GM21717 (cell line): ENCODE data around the gene TMEM79.

Experiments used
- ATAC-seq: cut with Tn5 transposase; IDR thresholded peaks from one replicate; pipeline ENCODE4 v1.9.1; 2021; ENCODE audit warnings: mild to moderate bottlenecking, moderate library complexity; ENCODE audit not compliant: unreplicated experiment

The TMEM79 gene, protein sequence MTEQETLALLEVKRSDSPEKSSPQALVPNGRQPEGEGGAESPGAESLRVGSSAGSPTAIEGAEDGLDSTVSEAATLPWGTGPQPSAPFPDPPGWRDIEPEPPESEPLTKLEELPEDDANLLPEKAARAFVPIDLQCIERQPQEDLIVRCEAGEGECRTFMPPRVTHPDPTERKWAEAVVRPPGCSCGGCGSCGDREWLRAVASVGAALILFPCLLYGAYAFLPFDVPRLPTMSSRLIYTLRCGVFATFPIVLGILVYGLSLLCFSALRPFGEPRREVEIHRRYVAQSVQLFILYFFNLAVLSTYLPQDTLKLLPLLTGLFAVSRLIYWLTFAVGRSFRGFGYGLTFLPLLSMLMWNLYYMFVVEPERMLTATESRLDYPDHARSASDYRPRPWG

DNA sequence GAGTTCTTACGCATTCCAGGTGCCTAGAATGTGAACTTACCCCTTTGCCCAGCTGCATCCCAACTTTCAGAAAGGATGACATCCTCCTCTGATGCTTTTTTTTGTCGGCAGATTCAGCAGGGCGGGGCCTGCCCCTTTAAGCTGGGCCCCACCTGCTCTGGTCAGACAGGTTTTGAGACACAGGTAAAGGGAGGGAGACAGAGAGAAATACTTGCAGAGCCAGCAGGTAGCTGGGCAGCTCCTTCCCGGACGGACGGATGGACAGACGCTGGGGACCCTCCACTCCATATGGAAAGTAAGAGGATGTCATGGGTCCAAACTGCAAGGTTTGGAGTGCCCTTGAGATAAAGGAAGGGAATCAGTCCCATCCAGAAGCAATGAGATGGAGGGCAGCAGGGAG, at the start of gene TMEM79:
TSS of gene TMEM79 (plus strand) at position 214 of the 400 bp plus-strand sequence. CDS start 902 bp downstream, outside the sequence.
- ATAC-seq = no peak

DNA sequence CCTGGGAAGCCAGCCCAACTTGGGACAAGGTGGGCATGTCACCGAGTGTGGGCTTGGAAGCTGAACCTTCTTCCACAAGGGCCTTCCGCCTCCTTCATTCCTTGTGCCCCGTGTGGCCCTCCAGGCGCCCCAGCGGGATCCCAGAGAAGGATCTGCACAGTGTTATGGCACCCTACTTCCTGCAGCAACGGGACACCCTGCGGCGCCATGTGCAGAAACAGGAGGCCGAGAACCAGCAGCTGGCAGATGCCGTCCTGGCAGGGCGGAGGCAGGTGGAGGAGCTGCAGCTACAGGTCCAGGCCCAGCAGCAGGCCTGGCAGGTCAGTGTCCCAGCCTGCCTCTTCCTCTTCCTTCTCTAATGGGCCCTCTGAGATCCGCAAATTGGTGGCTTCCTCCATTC, 48.0 kb upstream of the TMEM79 start:
- ATAC-seq = no peak

DNA sequence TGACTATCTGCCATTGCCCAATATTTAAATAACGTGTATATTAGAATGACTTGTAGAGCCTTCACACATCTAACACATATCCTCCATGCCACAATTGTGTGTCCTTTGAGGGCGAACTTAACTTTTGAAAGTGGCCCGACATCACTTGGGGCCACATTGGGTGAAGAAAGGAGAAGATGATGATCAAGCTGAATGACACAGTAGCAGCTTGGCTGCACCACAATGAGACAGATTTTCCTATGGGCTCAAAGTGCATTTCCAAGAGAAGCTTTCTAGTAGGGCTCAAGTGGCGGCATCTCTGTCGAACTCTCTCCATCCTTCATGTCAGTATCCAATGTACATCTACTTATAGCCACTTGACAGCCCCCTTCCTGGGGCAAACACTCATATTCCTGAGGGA, 45.9 kb upstream of the TMEM79 start:
- ATAC-seq = no peak

DNA sequence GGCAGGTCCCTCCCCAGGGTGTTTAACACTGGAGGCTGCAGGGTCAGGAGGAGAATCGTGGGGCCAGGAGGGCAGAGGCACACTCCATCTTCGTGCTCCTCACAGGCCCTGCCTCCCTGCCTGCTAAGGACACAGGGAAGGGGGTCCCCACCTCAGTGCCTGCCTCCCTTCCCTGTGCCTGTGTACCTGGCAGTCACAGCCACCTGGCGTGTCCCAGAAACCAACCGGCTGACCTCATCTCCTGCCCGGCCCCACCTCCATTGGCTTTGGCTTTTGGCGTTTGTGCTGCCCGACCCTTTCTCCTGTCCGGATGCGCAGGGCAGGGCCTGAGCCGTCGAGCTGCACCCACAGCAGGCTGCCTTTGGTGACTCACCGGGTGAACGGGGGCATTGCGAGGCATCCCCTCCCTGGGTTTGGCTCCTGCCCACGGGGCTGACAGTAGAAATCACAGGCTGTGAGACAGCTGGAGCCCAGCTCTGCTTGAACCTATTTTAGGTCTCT, 42.8 kb upstream of the TMEM79 start:
- no peak for ATAC-seq

DNA sequence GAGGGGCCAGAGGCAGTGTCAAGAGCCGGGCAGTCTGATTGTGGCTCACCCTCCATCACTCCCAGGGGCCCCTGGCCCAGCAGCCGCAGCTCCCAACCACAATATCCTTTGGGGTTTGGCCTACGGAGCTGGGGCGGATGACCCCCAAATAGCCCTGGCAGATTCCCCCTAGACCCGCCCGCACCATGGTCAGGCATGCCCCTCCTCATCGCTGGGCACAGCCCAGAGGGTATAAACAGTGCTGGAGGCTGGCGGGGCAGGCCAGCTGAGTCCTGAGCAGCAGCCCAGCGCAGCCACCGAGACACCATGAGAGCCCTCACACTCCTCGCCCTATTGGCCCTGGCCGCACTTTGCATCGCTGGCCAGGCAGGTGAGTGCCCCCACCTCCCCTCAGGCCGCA, 42.2 kb upstream of the TMEM79 start, which contains the start of gene BGLAP:
TSS of gene BGLAP (plus strand) at position 259 of the 400 bp plus-strand sequence. CDS start at position 307, 48 bp downstream.
- no peak for ATAC-seq

DNA sequence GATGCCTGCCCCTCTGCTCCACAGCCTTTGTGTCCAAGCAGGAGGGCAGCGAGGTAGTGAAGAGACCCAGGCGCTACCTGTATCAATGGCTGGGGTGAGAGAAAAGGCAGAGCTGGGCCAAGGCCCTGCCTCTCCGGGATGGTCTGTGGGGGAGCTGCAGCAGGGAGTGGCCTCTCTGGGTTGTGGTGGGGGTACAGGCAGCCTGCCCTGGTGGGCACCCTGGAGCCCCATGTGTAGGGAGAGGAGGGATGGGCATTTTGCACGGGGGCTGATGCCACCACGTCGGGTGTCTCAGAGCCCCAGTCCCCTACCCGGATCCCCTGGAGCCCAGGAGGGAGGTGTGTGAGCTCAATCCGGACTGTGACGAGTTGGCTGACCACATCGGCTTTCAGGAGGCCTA, 41.4 kb upstream of the TMEM79 start:
- ATAC-seq = no peak

DNA sequence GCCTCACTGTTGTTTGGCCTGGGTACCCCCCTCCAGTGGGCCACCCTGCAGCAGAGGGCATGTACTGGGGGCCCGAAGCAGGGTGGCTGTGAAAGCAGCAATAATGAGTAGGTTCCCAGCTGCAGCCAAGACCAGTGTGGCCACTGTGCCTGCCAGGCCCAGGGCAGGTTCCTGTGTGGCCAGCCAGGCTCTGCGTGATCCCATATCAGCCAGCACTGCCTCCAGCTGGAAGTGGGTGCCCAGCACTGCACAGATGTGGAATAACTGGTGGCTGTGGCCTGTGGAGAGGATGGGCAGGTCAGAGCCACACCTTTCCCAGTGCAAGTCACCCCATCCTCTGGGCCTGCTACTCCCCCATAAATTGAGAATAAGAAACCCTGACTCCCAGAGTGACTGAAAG, 40.0 kb upstream of the TMEM79 start:
- no peak for ATAC-seq

DNA sequence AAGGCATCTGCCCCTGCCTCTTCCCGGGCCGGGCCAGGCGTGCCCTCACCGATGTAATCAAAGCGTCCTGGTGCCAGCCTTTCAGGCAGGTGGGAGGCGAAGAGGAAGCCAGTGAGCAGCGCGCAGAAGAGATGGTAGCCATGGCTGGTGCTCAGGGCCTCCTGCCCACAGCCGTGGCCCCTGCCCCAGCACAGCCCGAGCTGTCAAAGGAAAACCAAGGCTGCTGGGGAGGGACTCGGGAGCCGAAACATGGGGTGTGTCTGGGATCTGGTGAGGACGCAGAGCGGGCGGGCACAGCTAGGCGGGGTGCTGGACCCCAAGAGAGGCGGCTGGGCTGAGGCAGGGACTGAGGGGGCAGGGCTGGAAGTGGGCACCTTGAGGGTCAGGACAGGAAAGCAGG, 39.4 kb upstream of the TMEM79 start:
- no peak for ATAC-seq

DNA sequence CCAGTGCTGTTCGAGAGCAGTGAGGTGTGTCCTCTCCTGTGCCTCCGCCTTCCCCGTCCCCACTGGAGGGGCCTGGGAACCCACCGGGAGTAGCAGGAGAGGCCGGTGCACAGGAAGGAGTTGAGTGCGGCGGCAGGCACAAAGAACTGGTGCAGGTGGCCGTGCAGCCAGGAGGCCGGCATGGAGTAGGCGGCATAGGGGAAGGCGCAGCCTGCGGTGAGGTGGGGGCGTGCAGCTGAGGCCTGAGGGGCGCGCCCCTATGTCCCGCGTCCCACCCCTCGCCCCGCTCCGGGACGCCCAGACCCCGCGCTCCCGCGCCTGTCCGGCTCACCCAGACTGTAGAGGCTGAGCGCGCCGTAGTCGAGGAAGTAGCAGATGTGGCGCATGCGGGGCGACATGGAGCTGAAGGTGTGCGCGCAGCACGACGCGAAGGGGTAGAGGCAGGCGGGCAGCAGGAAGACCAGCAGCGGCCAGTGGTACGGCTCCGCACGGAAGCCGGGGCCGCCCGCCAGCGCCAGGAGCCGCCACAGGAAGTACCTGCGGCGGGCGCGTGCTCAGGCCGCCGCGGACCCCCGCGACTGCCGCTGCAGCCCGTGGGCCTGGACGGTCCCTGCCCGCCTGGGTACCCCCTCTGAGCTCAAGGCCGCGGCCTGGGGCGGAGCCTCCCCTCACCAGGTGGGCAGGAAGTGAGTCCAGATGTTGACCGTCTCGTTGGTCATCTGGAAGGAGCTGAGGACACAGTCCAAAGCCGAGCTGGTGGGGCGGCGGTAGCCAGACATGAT, 38.5 kb upstream of the TMEM79 start:
- ATAC-seq = no peak

DNA sequence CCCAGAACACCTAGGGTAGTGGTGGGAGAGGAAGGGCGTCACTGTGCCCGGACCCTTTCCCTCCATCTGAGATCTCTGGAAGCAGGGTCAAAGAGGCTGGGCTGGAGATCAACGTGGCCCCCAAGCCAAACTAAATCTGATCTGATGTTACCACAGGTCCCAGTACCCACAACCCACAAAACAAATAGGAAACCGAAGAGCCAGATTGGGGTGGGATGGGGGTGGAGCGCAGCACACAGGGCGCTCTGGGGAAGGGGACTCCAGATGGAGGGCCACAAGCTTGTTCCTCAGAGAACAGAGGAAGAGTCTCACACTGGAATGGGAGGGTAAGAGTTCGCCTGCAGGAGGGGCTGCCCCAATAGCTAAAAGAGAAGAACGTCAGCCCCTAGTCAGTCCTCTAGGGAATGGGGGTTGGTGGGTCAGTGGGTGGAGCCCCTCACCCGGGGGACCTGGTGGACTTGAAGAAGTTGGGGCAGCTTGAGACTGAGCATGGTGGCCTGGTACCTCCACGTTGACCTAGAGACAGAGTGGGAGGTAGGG, 37.8 kb upstream of the TMEM79 start:
- no peak for ATAC-seq

DNA sequence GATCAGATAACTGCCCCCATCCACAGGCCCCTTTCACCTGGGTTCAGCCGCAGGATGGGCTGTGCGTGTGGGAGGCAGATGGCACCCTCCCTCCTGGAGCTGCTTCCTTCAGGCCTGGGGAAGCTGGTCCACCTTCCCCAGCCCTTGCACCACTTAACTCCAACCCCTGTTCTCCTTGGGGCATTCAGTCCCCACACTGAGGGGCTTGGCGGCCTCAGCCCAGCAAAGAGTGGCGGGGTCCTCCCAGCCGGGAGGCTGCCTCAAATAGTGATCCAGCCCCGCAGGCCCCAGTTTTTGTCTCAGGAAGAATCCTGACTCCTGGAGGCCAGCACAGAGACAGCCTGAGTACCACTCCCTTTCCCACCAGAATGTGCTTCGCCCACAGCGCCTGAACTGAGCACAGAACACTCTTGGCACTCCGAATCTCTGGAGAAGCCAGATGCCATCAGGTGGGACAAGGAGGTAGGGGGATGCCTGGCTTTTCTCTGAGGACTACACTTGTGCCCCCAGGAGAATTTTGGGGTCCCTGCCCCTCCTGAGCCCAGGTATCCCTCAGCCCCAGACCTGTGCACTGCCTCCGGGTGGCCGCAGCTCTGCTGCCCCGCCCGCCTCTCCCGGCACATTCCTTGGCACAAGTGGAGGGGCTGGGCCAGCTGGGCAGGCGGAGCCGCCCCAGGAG, 37.2 kb upstream of the TMEM79 start:
- no peak for ATAC-seq

DNA sequence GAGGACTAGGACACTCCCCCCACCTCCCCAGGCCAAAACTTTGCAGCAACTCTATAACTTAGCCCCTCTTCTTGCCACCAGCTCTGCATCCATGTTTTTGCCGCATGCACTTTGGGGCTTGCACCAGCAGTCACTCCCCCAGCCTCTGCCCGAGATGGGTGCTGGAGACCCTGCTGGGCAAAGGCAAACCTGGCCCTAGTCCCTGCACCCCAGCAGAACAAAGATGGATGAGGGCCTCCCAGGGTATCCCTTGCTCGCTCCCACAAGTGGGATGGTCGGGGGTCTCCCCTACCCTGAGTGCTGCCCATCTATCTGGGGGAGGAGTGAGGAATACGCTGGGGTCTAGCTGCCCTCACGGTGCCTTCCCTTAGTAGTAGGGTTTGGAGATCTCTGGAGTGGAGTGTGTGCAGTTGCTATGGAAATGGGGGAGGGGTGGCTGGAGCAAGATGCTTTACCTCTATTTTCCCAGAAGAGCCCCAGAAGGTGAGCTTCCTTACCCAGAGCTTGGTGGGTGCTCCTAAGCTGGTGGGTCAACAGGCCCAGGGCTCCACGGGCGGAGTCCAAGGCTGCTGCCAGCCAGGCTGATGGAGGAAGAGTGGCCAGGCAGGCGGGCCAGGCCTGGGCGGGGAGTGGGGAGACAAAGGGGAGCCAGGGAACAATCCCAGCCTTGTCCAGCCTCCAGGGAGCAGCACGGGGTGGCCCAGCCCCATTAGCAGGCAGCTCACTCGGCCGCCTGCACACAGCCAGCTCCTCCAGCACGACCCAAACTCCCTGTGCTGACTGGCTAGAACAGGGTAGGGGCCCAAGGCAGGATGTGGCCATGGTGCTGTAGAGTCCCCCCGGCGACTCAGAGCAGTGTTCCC, 36.4 kb upstream of the TMEM79 start, which contains the start of gene PAQR6:
TSS of gene PAQR6 (minus strand) at position 597 of the 863 bp plus-strand sequence. CDS start 1,325 bp downstream, outside the sequence.
- ATAC-seq = no peak

DNA sequence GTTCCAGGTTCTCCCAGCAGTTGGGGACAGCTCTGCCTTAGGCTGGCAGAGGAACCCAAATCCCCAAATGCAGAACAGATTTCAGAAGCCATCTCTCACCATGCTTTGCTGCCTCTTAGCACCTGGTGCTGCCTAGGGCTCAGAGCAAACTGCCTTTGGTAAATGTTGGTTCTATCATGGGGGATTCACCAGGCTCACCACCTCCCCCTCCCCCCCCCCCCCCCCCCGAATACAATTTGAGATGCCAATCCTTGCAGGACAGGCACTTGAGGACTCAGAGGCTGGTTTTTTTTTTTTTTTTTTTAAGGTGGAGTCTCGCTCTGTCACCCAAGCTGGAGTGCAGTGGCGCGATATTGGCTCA, 35.8 kb upstream of the TMEM79 start:
- ATAC-seq = no peak

DNA sequence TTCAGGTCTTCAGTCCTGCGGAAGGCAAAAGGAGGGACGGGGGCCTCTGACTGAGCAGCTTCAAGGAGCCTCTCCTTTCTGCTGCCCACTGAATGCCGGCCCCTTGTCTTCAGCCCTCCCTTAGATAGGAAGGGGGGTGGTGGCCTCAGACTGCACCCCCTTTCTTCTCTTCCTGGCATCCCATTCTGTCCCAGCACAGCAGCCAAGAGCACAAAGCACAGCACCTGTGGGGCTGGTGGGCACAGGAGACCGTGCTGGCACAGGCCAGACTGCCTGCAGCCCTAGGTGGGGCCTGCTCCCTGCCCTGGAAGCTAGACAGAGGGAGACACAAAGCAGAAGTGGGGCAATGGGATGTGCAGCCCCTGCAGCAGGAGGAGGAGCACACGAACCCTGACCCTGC, 34.5 kb upstream of the TMEM79 start:
- ATAC-seq = no peak

DNA sequence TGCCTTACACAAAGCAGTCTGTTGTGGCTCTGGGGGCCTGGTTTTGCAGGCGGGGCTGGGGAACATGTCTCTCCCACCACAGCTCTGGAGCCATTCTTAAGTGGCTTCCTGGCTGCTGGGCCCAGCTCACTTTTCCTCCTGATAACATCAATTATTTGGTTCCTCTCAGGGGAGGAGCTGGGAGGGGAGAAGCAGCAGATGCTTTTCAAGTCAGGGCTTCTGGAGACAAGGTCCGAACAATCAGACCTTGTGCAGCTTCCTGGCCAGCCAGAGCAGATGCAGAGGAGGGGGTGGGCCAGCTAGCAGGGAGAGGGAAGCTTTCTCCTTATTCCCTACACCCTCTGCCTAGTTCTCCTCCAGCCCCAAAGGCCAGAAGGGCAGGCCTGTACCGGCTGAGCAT, 32.6 kb upstream of the TMEM79 start:
- ATAC-seq = no peak

DNA sequence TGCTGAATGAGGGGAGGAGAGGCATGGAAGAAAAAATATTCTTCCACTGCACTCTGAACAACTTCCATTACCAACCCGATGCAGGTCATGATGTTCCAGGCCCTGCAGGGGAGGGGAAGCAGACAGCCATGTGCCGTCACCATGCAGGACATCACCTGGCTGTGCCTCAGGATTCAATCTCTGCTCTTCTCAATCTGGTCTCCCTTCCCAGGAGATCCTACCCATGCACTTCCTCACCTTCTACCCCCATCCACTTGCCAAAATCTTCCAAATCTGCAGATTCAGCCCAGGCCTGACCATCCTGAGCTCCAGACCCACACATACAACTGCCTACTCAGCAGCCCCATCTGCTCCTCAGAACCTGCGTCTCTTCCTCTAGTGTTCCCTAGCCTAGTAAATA, 30.5 kb upstream of the TMEM79 start:
- ATAC-seq = no peak

DNA sequence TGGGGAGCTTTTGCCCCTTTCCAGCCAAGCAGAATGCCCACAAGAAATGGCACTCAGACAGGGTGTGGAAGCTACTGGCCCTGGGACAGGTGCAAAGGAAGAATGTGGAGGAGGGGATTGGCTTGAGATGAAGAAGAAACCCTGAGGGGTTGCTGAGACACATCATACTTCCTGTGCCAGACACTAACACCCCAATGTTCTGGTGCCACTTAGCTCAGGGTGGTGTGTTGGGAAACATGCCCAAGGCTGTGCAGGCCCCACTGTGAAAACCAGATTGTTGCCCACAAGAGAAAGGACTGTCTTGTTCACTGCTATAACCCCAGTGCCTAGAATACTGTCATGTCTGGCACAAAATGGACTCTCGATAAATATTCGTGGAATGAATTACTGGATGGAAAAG, 26.4 kb upstream of the TMEM79 start:
- no peak for ATAC-seq

DNA sequence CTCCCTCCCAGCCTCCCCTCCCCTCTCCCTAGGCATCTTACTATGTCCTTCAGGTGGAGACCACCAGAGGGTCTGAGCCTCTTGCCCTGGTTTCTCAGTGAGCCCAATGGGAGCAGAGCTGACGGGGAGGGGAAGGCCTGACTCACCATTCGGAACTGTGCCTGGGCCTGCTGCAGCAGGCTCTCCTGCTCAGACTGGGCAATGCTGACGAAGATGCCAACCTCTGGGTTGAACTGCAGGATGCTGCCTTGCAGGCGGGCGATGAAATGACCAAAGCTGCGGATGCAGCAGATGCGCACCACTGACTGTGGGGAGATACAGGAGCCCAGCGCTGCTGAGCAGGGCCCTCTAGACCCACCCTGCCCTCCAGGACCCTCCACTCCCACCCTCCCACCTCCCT, 25.3 kb upstream of the TMEM79 start:
- no peak for ATAC-seq

DNA sequence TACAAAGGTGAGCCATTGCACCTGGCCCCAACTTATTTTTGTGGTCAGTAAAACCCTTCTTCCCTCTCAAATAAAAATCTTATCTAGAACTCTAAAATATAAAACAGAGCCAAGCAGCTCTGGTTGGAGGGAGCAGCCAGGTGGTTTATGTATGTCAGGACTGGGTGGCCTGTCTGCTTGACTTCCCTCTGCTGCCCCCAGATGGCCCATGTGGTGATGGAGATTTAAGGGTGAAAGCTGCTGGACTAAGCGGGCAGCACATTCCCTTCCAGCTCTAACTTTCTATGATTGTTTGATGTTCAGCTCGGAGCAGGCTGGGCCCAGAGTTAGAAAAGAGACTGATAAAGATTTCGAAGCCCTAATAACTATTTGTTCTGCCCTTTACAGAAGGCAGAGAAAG, 24.3 kb upstream of the TMEM79 start:
- no peak for ATAC-seq

DNA sequence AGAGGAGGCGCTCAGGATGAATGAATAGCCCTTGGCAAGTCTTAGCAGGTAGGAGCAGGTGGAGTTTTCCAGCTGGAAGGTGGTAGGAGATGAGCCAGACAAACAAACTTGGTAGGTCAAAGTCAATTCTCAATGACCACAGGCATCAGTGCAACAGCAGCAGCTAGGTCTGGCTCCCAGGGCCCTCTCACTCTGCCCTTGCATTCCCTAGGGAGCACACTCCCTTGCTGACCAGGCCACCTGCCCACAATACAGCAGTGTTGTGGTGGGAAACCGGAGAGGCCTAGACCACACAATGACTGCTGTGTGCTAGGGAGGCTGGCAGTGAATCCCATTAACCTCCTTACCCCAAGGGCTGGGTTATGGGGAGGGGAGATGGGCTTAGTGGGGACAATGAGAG, 23.2 kb upstream of the TMEM79 start:
- no peak for ATAC-seq
